Upper lobe of left lung (tissue), 6 donors: ENCODE measurements around the gene FDX2. TPM values are rescaled to one million over a fixed set of nuclear protein-coding genes. Genes with fewer than 3 reads are reported as not detected.

Experiments used
- ATAC-seq, 2 donors: fragments of 200-7000 bp; cut with Tn5 transposase; one replicate each; pipeline ENCODE4 v1.9.1; 2022; ENCODE audit warnings: mild to moderate bottlenecking in 2 of 2, moderate library complexity in 2 of 2; ENCODE audit not compliant: low FRiP score in 2 of 2
- DNase-seq, 2 donors: peaks; one replicate each; pipeline ENCODE4 v3.0.0-alpha.2; 2019 to 2020
- H3K27ac ChIP-seq, 4 donors: fragments of 200-600 bp; sonication (generic); one replicate each; pipeline ENCODE4 v1.5.1; 2016 to 2019
- H3K27me3 ChIP-seq, 4 donors: fragments of 200-600 bp; sonication (generic); one replicate each; pipeline ENCODE4 v1.5.1; 2017 to 2019
- H3K36me3 ChIP-seq, 4 donors: fragments of 200-600 bp; sonication (generic); one replicate each; pipeline ENCODE4 v1.5.1; 2016 to 2019
- H3K4me1 ChIP-seq, 4 donors: fragments of 200-600 bp; sonication (generic); one replicate each; pipeline ENCODE4 v1.5.1; 2018 to 2019
- H3K4me3 ChIP-seq, 4 donors: fragments of 200-600 bp; sonication (generic); one replicate each; pipeline ENCODE4 v1.5.1; 2017 to 2019; ENCODE audit warnings: mild to moderate bottlenecking in 2 of 4, moderate library complexity in 1 of 4
- H3K9me3 ChIP-seq, 4 donors: fragments of 200-600 bp; sonication (generic); one replicate each; pipeline ENCODE4 v1.5.1; 2018 to 2019
- EP300 ChIP-seq, 4 donors: sonication (generic); formaldehyde crosslinking; IDR thresholded peaks; one replicate each; pipeline ENCODE4 v1.5.1; 2017; ENCODE audit warnings: antibody characterized with exemption in 4 of 4, control low read depth in 2 of 4
- POLR2A ChIP-seq, 4 donors: fragments of 450-650 bp; IDR thresholded peaks; one replicate each; pipeline ENCODE4 v1.5.1; 2016 to 2017; ENCODE audit warnings: antibody characterized with exemption in 4 of 4, mild to moderate bottlenecking in 2 of 4
- POLR2AphosphoS5 ChIP-seq, 2 donors: sonication (generic); formaldehyde crosslinking; IDR thresholded peaks; one replicate each; pipeline ENCODE4 v1.5.1; 2017; ENCODE audit warnings: antibody characterized with exemption in 2 of 2
- WGBS, 2 donors: methylation state at CpG; one replicate each; pipeline ENCODE4 v1.1.5; 2017 to 2018; 5-methylcytosine and 5-hydroxymethylcytosine counted together
- total RNA-seq, 6 donors: library from RNA; depleted of rRNA in 4 of 6; stranded (reverse); fragments of >200 nt in 4 of 6; gene quantifications; one replicate each; pipeline versions ENCODE4 v1.1.0 to v1.2.1, GENCODE V29; 2016 to 2021
- TF ChIP-seq, protein P1 (sequence below), 6 experiments: fragments of 450-650 bp in 4 of 6; fragments of 200-600 bp in 2 of 6; sonication (generic) in 2 of 6; IDR thresholded peaks; one replicate each; pipeline ENCODE4 v1.5.1; 2016 to 2019; ENCODE audit warnings: antibody characterized with exemption in 6 of 6
- donor health status: DM: no; HTN: no; CAD: no; lungs with moderate emphysema.
- donor health status: DM: no; HTN: yes; CAD: no; lungs with severe emphysema.

FDX2 gene
- total RNA-seq, 6 donors from 2014 or later: 16.6 to 27.5 (median 26.0) TPM

DNA sequence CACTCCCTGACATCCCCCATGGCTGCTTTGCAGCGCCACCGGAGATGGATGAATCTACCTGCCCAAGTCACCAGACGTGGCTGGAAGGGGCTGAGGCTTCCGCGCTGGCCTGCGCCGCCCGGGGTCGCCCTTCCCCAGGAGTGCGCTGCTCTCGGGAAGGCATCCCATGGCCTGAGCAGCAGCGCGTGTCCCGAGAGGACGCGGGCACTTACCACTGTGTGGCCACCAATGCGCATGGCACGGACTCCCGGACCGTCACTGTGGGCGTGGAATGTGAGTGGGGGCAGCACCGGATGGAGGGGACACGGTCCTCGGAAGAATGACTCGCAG is 21.5 kb downstream of the FDX2 start:
- WGBS, 2 donors: 21 to 48% methylated on average over 12 to 25 of the region's 25 CpGs
- peaks cover 64 to 69% (median 67%) of the 10 kb centered on the region in 4 donors for H3K4me1 ChIP-seq
- ATAC-seq (no peak), DNase-seq (peak in 1 of 2 donors; percentile 85)
- no peak overlapping the region for H3K27ac ChIP-seq
- no peaks in the 10 kb centered on the region for H3K36me3 ChIP-seq
- no peaks in the 10 kb centered on the region for H3K9me3 ChIP-seq
- H3K27me3 ChIP-seq: peaks cover 0 to 43% (median 23%) of the 10 kb centered on the region in 4 donors
- no peak overlapping the region for H3K4me3 ChIP-seq
- TF ChIP-seq, protein P1, sequence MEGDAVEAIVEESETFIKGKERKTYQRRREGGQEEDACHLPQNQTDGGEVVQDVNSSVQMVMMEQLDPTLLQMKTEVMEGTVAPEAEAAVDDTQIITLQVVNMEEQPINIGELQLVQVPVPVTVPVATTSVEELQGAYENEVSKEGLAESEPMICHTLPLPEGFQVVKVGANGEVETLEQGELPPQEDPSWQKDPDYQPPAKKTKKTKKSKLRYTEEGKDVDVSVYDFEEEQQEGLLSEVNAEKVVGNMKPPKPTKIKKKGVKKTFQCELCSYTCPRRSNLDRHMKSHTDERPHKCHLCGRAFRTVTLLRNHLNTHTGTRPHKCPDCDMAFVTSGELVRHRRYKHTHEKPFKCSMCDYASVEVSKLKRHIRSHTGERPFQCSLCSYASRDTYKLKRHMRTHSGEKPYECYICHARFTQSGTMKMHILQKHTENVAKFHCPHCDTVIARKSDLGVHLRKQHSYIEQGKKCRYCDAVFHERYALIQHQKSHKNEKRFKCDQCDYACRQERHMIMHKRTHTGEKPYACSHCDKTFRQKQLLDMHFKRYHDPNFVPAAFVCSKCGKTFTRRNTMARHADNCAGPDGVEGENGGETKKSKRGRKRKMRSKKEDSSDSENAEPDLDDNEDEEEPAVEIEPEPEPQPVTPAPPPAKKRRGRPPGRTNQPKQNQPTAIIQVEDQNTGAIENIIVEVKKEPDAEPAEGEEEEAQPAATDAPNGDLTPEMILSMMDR (IDR thresholded peaks at IDR 0.05): no peak
- TF ChIP-seq EP300 (IDR thresholded peaks at IDR 0.05): no peak
- no peak for TF ChIP-seq POLR2AphosphoS5 (IDR thresholded peaks at IDR 0.05)
- TF ChIP-seq POLR2A (IDR thresholded peaks at IDR 0.05): no peak

DNA sequence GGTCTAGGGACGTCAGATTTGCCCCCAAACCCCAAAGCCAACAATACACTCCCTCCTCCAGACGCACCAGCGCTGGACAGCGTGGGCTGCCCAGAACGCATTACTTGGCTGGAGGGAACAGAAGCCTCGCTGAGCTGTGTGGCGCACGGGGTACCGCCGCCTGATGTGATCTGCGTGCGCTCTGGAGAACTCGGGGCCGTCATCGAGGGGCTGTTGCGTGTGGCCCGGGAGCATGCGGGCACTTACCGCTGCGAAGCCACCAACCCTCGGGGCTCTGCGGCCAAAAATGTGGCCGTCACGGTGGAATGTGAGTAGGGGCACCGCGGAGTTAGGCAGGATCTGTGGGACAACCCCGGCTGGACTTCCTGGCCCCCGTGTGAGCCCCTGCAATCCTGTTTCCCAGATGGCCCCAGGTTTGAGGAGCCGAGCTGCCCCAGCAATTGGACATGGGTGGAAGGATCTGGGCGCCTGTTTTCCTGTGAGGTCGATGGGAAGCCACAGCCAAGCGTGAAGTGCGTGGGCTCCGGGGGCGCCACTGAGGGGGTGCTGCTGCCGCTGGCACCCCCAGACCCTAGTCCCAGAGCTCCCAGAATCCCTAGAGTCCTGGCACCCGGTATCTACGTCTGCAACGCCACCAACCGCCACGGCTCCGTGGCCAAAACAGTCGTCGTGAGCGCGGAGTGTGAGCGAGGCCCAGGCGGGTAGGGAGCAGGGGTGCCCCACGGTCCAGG is 22.0 kb downstream of the FDX2 start:
- no peaks in the 10 kb centered on the region for H3K9me3 ChIP-seq
- DNase-seq (peak in 1 of 2 donors; percentile 67), ATAC-seq (no peak)
- H3K4me1 ChIP-seq: peaks cover 69 to 75% (median 72%) of the 10 kb centered on the region in 4 donors
- H3K27ac ChIP-seq: no peak overlapping the region
- no peaks in the 10 kb centered on the region for H3K36me3 ChIP-seq
- TF ChIP-seq POLR2AphosphoS5 (IDR thresholded peaks at IDR 0.05): no peak
- TF ChIP-seq EP300 (IDR thresholded peaks at IDR 0.05): no peak
- TF ChIP-seq, protein P1 (IDR thresholded peaks at IDR 0.05): no peak
- no peak for TF ChIP-seq POLR2A (IDR thresholded peaks at IDR 0.05)
- peaks cover 0 to 46% (median 23%) of the 10 kb centered on the region in 4 donors for H3K27me3 ChIP-seq
- H3K4me3 ChIP-seq: peak overlapping the region in 1 of 4 donors; percentile 54
- WGBS, 2 donors: 71% methylated on average over 11 to 48 of the region's 49 CpGs

DNA sequence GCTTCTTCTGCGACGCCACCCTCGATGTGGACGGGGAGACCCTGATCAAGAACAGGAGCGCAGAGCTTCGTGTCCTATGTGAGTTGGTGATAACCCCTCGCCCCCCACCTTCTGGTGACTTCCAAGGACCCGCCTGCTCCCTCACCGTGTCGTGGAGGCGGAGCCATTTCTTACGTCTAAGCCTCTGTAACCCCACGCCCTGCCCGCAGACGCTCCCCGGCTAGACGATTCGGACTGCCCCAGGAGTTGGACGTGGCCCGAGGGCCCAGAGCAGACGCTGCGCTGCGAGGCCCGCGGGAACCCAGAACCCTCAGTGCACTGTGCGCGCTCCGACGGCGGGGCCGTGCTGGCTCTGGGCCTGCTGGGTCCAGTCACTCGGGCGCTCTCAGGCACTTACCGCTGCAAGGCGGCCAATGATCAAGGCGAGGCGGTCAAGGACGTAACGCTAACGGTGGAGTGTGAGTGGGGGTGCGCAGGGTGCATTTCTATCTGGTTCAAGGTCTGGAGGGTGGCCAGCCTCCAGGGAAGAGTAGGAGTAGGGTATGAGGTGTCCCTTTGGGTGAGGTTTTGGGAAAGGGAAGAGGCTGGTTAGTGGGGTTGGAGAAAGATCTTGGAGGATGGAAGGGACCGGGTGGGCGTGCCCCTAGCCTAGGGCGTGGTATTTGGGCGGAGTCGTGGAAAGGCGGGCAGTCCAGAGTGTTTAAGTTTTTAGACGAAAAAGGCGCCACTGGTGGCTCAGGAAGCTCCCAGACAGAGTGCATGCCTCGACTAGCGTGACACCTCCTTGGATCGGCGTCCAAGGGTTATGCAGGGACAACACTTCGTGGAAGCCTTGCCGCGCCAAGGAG is 22.8 kb downstream of the FDX2 start:
- no peaks in the 10 kb centered on the region for H3K9me3 ChIP-seq
- H3K27ac ChIP-seq: peak overlapping the region in 2 of 4 donors; percentile 11 to 73
- H3K4me1 ChIP-seq: peaks cover 77 to 83% (median 80%) of the 10 kb centered on the region in 4 donors
- ATAC-seq (no peak), DNase-seq (peak; percentile 47 to 87)
- WGBS, 2 donors: 37 to 45% methylated on average over 28 to 40 of the region's 56 CpGs
- H3K27me3 ChIP-seq: peaks cover 0 to 50% (median 23%) of the 10 kb centered on the region in 4 donors
- TF ChIP-seq POLR2AphosphoS5 (IDR thresholded peaks at IDR 0.05): no peak
- TF ChIP-seq POLR2A (IDR thresholded peaks at IDR 0.05): peak in 1 of 4 donors; percentile 48
- peak overlapping the region; percentile 3 to 64 (median 46) for H3K4me3 ChIP-seq
- no peaks in the 10 kb centered on the region for H3K36me3 ChIP-seq

DNA sequence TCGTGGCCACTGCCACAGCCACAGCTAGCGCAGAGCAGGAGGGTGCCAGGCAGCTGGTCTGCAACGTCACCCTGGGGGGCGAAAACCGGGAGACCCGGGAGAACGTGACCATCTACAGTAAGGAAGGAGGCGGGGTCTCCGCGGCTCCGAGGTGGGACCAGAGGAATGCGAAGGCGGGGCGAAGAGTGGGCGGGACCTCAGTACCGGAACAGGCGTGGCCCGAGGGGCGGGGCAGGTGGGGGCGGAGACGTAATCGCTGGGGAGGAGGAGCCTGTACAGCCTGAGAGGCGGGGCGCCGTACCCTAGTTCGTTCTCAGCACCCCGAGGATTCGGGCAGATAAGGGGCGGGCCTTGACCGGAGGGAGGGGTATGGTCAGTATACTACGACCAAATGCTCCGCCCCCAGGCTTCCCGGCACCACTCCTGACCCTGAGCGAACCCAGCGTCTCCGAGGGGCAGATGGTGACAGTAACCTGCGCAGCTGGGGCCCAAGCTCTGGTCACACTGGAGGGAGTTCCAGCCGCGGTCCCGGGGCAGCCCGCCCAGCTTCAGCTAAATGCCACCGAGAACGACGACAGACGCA is 23.5 kb downstream of the FDX2 start:
- Histone ChIP-seq H3K4me3 (peak overlapping the region in 3 of 4 donors; percentile 39 to 64 (median 54)), H3K36me3 (no peaks in the 10 kb centered on the region), H3K27me3 (peaks cover 0 to 50% (median 23%) of the 10 kb centered on the region in 4 donors), H3K9me3 (no peaks in the 10 kb centered on the region), H3K27ac (peak overlapping the region; percentile 37 to 82 (median 66)), H3K4me1 (peaks cover 82 to 90% (median 87%) of the 10 kb centered on the region in 4 donors)
- DNase-seq: peak; percentile 96 to 98
- 1 to 7% methylated on average over 15 to 28 of the region's 45 CpGs for WGBS, 2 donors
- TF ChIP-seq, protein P1 (IDR thresholded peaks at IDR 0.05): no peak
- TF ChIP-seq POLR2AphosphoS5 (IDR thresholded peaks at IDR 0.05): peak in 1 of 2 donors; percentile 6
- peak; percentile 79 to 89 for ATAC-seq
